ENCODE measurements around the gene MTHFD1. TPM values are rescaled to one million over a fixed set of nuclear protein-coding genes. Genes with fewer than 3 reads are reported as not detected.

MTHFD1 gene
- total RNA-seq, 1 donor from 2014 or later, result 49.3 TPM

DNA sequence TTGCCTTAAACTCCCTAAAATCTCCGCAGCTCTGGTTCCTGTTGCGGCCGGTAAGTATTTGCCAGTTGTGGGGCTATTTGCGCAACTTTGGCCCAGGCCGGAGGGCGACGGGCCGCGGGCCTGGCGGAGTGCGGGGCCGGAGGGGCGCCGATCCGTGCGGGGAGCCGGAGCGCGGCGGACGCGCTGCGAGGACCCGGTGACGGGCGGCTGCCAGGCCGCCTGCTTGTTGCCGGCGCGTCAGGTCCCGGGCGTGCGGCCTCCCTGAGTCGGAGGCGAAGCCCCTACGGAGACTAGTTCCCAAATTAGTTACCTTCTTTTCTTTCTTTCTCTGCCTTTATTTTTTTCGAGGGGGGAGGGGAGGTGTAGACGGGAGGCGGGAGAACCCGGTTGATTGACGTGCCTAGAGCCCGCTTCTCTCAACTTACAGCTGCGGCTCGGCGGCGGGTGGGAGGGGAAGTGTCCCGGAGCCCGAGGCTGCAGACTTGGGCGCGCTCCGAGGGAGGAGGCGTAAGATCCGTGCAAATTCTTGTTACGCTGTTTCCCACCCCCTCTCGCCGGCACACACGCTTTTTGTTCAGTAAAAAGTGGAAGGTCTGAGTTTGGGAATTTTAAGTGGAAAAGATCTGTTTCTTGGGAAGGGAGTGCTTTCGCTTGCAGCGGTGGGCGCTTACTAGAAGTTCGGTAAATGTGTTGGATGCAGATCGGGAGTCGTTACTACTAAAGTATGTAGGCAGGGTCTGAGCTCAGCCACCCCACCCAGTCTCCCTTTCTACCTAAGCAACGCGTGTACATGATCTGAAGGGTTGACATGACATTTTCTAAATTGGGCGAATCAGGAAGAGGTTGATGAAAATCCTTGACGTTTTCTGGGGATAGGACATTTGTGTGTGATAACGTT, 117.0 kb downstream of the MTHFD1 start:
- peaks cover 40% of the 10 kb centered on the region for H3K4me1 Mint-ChIP-seq
- peak overlapping the region; percentile 85 for H3K9ac ChIP-seq
- H3K4me3 Mint-ChIP-seq, result peak overlapping the region; percentile 89
- H3K4me1 ChIP-seq, result peaks cover 36% of the 10 kb centered on the region
- H4K20me1 ChIP-seq (ENCODE audit: low read depth), result peaks cover 35% of the 10 kb centered on the region
- TF ChIP-seq, protein P1, sequence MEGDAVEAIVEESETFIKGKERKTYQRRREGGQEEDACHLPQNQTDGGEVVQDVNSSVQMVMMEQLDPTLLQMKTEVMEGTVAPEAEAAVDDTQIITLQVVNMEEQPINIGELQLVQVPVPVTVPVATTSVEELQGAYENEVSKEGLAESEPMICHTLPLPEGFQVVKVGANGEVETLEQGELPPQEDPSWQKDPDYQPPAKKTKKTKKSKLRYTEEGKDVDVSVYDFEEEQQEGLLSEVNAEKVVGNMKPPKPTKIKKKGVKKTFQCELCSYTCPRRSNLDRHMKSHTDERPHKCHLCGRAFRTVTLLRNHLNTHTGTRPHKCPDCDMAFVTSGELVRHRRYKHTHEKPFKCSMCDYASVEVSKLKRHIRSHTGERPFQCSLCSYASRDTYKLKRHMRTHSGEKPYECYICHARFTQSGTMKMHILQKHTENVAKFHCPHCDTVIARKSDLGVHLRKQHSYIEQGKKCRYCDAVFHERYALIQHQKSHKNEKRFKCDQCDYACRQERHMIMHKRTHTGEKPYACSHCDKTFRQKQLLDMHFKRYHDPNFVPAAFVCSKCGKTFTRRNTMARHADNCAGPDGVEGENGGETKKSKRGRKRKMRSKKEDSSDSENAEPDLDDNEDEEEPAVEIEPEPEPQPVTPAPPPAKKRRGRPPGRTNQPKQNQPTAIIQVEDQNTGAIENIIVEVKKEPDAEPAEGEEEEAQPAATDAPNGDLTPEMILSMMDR (IDR thresholded peaks at IDR 0.05), result no peak
- TF ChIP-seq EZH2phosphoT487 (IDR thresholded peaks at IDR 0.05) (no peak), EZH2 (IDR thresholded peaks at IDR 0.05) (no peak)
- H3K4me2 ChIP-seq, result peak overlapping the region; percentile 89
- H3K27me3 ChIP-seq, result no peaks in the 10 kb centered on the region
- peaks cover 2% of the 10 kb centered on the region for H3K27me3 Mint-ChIP-seq (ENCODE audit: insufficient read depth, low read depth)
- H2AFZ ChIP-seq (replicated peaks), result peak overlapping the region; percentile 72
- H3K27ac ChIP-seq, result peak overlapping the region; percentile 99
- no peaks in the 10 kb centered on the region for H3K9me3 Mint-ChIP-seq
- peaks cover 2% of the 10 kb centered on the region for H3K36me3 Mint-ChIP-seq
- peaks cover 34% of the 10 kb centered on the region for H3F3A ChIP-seq (ENCODE audit: low read depth)
- DNase-seq (ENCODE audit: low spot score), result peak; percentile 94
- H3K9me3 ChIP-seq (ENCODE audit: low read depth), result no peaks in the 10 kb centered on the region
- peaks cover 83% of the 10 kb centered on the region for H3K79me2 ChIP-seq (ENCODE audit: low read depth)
- H3K27ac Mint-ChIP-seq, result peak overlapping the region; percentile 98
- H3K36me3 ChIP-seq, result no peaks in the 10 kb centered on the region
- peak overlapping the region; percentile 80 for H3K4me3 ChIP-seq

DNA sequence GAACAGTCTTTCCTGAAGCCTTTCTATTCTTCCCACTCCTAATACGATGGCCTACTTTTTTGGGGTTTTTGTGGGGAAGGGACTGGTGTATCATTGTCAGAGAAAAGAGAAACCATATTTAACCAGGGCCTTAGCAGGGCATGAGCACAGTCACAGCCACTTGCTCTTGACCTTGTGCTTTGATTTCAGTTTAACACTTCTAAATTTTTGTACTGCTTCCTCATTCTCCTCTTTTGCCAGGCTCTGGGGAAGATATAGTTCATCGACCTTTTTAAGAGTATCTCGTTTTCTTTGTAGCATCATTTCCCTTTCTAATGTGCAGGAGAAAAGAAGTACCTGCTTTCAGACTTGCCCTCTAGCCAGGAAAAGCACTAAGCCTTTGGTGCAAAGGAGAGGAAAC, 118.6 kb downstream of the MTHFD1 start:
- H3K9me3 Mint-ChIP-seq, result no peaks in the 10 kb centered on the region
- H3K36me3 Mint-ChIP-seq, result peaks cover 2% of the 10 kb centered on the region
- H3K4me3 Mint-ChIP-seq, result peak overlapping the region; percentile 66
- H3K36me3 ChIP-seq, result no peaks in the 10 kb centered on the region
- peaks cover 83% of the 10 kb centered on the region for H3K79me2 ChIP-seq (ENCODE audit: low read depth)
- H2AFZ ChIP-seq (replicated peaks), result no peak overlapping the region
- H3K4me3 ChIP-seq, result no peak overlapping the region
- no peaks in the 10 kb centered on the region for H3K27me3 ChIP-seq
- H3K4me2 ChIP-seq, result peak overlapping the region; percentile 89
- H3K27ac ChIP-seq, result no peak overlapping the region
- H3K27ac Mint-ChIP-seq, result no peak overlapping the region
- H3K4me1 ChIP-seq, result peaks cover 30% of the 10 kb centered on the region
- TF ChIP-seq, protein P1 (IDR thresholded peaks at IDR 0.05), result no peak
- TF ChIP-seq EZH2phosphoT487 (IDR thresholded peaks at IDR 0.05) (no peak), EZH2 (IDR thresholded peaks at IDR 0.05) (no peak)
- DNase-seq (ENCODE audit: low spot score), result no peak
- H3K27me3 Mint-ChIP-seq (ENCODE audit: insufficient read depth, low read depth), result peaks cover 2% of the 10 kb centered on the region
- H3K9ac ChIP-seq, result no peak overlapping the region
- peaks cover 51% of the 10 kb centered on the region for H4K20me1 ChIP-seq (ENCODE audit: low read depth)
- H3F3A ChIP-seq (ENCODE audit: low read depth), result peaks cover 39% of the 10 kb centered on the region
- peaks cover 44% of the 10 kb centered on the region for H3K4me1 Mint-ChIP-seq
- H3K9me3 ChIP-seq (ENCODE audit: low read depth), result no peaks in the 10 kb centered on the region

DNA sequence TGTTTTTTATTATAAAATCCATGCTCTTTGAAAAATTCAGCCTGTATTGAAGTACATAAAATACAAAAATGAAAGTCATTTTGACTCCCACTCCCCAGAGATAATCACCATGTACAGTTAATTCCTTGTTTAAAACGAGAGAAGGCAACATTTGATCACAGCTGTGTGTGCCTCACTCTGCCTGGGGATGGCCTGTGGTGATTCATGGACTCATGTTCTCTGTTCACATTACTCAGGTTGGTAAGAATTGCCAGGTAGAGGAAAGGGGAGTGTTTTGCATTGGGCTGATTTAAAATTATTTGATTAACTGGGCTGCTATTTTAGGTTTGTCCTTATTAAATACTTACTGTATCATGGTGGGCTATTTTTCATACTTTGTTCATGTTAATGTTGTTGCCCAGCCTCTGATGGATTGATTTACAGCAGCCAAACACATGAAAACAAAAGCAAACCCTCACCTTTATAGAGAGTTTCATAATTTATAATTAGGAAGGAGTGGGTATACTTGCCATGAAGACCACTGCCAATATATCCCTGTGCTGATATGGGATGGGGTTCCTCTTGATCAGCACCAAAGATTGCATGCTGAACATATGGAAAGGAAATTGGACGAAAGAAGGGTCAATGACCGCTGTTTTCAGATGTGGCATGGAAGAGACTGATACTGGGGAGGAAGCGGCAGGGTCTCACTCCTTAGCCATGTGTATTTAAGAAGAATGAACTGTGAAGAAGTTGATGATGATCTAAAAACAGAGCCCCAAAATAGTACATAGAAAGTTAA, 119.4 kb downstream of the MTHFD1 start:
- TF ChIP-seq, protein P1 (IDR thresholded peaks at IDR 0.05), result no peak
- TF ChIP-seq EZH2phosphoT487 (IDR thresholded peaks at IDR 0.05) (no peak), EZH2 (IDR thresholded peaks at IDR 0.05) (no peak)
- H3K27me3 ChIP-seq, result no peaks in the 10 kb centered on the region
- H3K36me3 Mint-ChIP-seq, result peaks cover 2% of the 10 kb centered on the region
- H3K27ac ChIP-seq, result no peak overlapping the region
- no peaks in the 10 kb centered on the region for H3K36me3 ChIP-seq
- H3K4me1 Mint-ChIP-seq, result peaks cover 35% of the 10 kb centered on the region
- no peak overlapping the region for H3K4me3 Mint-ChIP-seq
- peaks cover 52% of the 10 kb centered on the region for H4K20me1 ChIP-seq (ENCODE audit: low read depth)
- H3K9me3 Mint-ChIP-seq, result no peaks in the 10 kb centered on the region
- peaks cover 83% of the 10 kb centered on the region for H3K79me2 ChIP-seq (ENCODE audit: low read depth)
- DNase-seq (ENCODE audit: low spot score), result no peak
- peaks cover 2% of the 10 kb centered on the region for H3K27me3 Mint-ChIP-seq (ENCODE audit: insufficient read depth, low read depth)
- no peak overlapping the region for H2AFZ ChIP-seq (replicated peaks)
- peaks cover 24% of the 10 kb centered on the region for H3K4me1 ChIP-seq
- no peaks in the 10 kb centered on the region for H3K9me3 ChIP-seq (ENCODE audit: low read depth)
- no peak overlapping the region for H3K27ac Mint-ChIP-seq
- peaks cover 39% of the 10 kb centered on the region for H3F3A ChIP-seq (ENCODE audit: low read depth)
- no peak overlapping the region for H3K4me3 ChIP-seq
- H3K9ac ChIP-seq, result no peak overlapping the region
- no peak overlapping the region for H3K4me2 ChIP-seq

All from neural progenitor cell (in vitro differentiated cells).